Testis (tissue), 3 donors: ENCODE measurements around the gene UBXN6. TPM values are rescaled to one million over a fixed set of nuclear protein-coding genes. Genes with fewer than 3 reads are reported as not detected.

Experiments used
- DNase-seq: peaks from one replicate; pipeline ENCODE4 v3.0.0-alpha.2; 2019
- H3K27ac ChIP-seq, 2 donors: fragments of 200-600 bp; sonication (generic); one replicate each; pipeline ENCODE4 v1.5.1; 2019
- H3K27me3 ChIP-seq: fragments of 200-600 bp; sonication (generic); one replicate; pipeline ENCODE4 v1.5.1; 2019
- H3K36me3 ChIP-seq: fragments of 200-600 bp; sonication (generic); one replicate; pipeline ENCODE4 v1.5.1; 2017; ENCODE audit warnings: low read depth; ENCODE audit errors: missing control alignments
- H3K4me1 ChIP-seq: fragments of 200-600 bp; sonication (generic); one replicate; pipeline ENCODE4 v1.5.1; 2019
- H3K4me3 ChIP-seq, 2 donors: fragments of 200-600 bp; sonication (generic); one replicate each; pipeline ENCODE4 v1.5.1; 2017 to 2019
- H3K9me3 ChIP-seq: fragments of 200-600 bp; sonication (generic); one replicate; pipeline ENCODE4 v1.5.1; 2017
- CTCF ChIP-seq, 3 experiments: fragments of 450-650 bp in 2 of 3; fragments of 200-600 bp in 1 of 3; sonication (generic) in 1 of 3; IDR thresholded peaks; one replicate each; pipeline ENCODE4 v1.5.1; 2016 to 2019; ENCODE audit warnings: antibody characterized with exemption in 3 of 3, mild to moderate bottlenecking in 2 of 3, moderate library complexity in 1 of 3
- POLR2A ChIP-seq: fragments of 450-650 bp; IDR thresholded peaks from one replicate; pipeline ENCODE4 v1.6.1; 2017; ENCODE audit warnings: antibody characterized with exemption, mild to moderate bottlenecking, moderate library complexity
- WGBS, 2 donors: methylation state at CpG; one replicate each; pipeline ENCODE4 v1.1.5; 2018; 5-methylcytosine and 5-hydroxymethylcytosine counted together
- intact Hi-C: fragments of 100-400 bp; cut with DNase I; formaldehyde crosslinking; loops from one replicate; pipeline ENCODE4 v1.15.1; 2023; ENCODE audit warnings: low total_unique reads
- polyA plus RNA-seq: library from polyadenylated mRNA; stranded (reverse); fragments of 350-450 nt; fragmentation: Illumina TruSeq; extraction: RNeasy Lipid Tissue Mini Kit (QIAGEN cat#74804); gene quantifications from one replicate; pipeline ENCODE4 v1.2.3, GENCODE V29; 2014; ENCODE audit warnings: low read depth, low replicate concordance; ENCODE audit not compliant: insufficient read depth
- total RNA-seq, 2 donors: library from RNA; depleted of rRNA; stranded (reverse); fragments of >200 nt; gene quantifications; one replicate each; pipeline ENCODE4 v1.2.3, GENCODE V29; 2016

The UBXN6 gene
- total and polyA plus RNA-seq, 3 donors from 2014 or later = 293 to 336 (median 319) TPM

GRCh38 chr19:4414144-4414799, 43.3 kb downstream of the UBXN6 start:
- 68 to 72% methylated on average over 7 of the region's 7 CpGs for WGBS, 2 donors
- Histone ChIP-seq H3K27ac (peak overlapping the region; percentile 33 to 58), H3K4me1 (peaks cover 20% of the 10 kb centered on the region), H3K36me3 (no peaks in the 10 kb centered on the region), H3K4me3 (no peak overlapping the region), H3K9me3 (no peaks in the 10 kb centered on the region), H3K27me3 (no peaks in the 10 kb centered on the region)
- TF ChIP-seq CTCF (IDR thresholded peaks at IDR 0.05) (no peak), POLR2A (no peak)
- DNase-seq = no peak
- intact Hi-C loops = no loop called here

- no peaks in the 10 kb centered on the region for H3K36me3 ChIP-seq
- intact Hi-C loops = no loop called here
- DNase-seq = no peak
- 70 to 82% methylated on average over 3 of the region's 3 CpGs for WGBS, 2 donors
- H3K4me1 ChIP-seq = peaks cover 20% of the 10 kb centered on the region
- no peak for TF ChIP-seq POLR2A
- no peak for TF ChIP-seq CTCF (IDR thresholded peaks at IDR 0.05)
- no peak overlapping the region for H3K4me3 ChIP-seq
- no peaks in the 10 kb centered on the region for H3K27me3 ChIP-seq
- no peaks in the 10 kb centered on the region for H3K9me3 ChIP-seq
- H3K27ac ChIP-seq = no peak overlapping the region
These were observed 44.0 kb downstream of the UBXN6 start for GRCh38 chr19:4413588-4413987.

- Histone ChIP-seq H3K27me3 (no peaks in the 10 kb centered on the region), H3K36me3 (no peaks in the 10 kb centered on the region), H3K4me3 (no peak overlapping the region), H3K4me1 (peaks cover 4% of the 10 kb centered on the region), H3K9me3 (no peaks in the 10 kb centered on the region), H3K27ac (no peak overlapping the region)
- WGBS, 2 donors = 90 to 91% methylated on average over 18 to 23 of the region's 23 CpGs
- no peak for TF ChIP-seq CTCF (IDR thresholded peaks at IDR 0.05)
- no peak for DNase-seq
- intact Hi-C loops = loop anchor here (10.0 kb wide), 1 partner anchor 45 kb away; the partner anchor contains the start of gene UBXN6
These were observed 48.3 kb downstream of the UBXN6 start for GRCh38 chr19:4409123-4409933.

- Histone ChIP-seq H3K27ac (no peak overlapping the region), H3K4me1 (peaks cover 7% of the 10 kb centered on the region), H3K27me3 (no peaks in the 10 kb centered on the region), H3K36me3 (no peaks in the 10 kb centered on the region), H3K9me3 (no peaks in the 10 kb centered on the region), H3K4me3 (no peak overlapping the region)
- 94% methylated on average over 7 of the region's 7 CpGs for whole genome bisulfite sequencing, 2 donors
- intact Hi-C loops = loop anchor here (10.0 kb wide), 1 partner anchor 48 kb away; the partner anchor contains the start of gene UBXN6
- DNase-seq = no peak
- TF ChIP-seq CTCF (IDR thresholded peaks at IDR 0.05) = no peak
These were observed 51.0 kb downstream of the UBXN6 start for GRCh38 chr19:4406626-4407025.
